HepG2 (cell line): ENCODE measurements around the gene MTHFSD. TPM values are rescaled to one million over a fixed set of nuclear protein-coding genes. Genes with fewer than 3 reads are reported as not detected.

ENCODE experiments used
- HDAC6 ChIP-seq: fragments of 200-600 bp; sonication (generic); IDR thresholded peaks from 2 replicates; pipeline ENCODE4 v1.7.0; 2017; ENCODE audit warnings: mild to moderate bottlenecking, antibody characterized with exemption, low read length, low read depth
- HOXA5 ChIP-seq: sonication (generic); formaldehyde crosslinking; IDR thresholded peaks from 2 replicates; pipeline ENCODE4 v1.4.0; 2020; ENCODE audit warnings: missing genetic modification reagents
- SALL2 ChIP-seq: sonication (generic); formaldehyde crosslinking; IDR thresholded peaks from 2 replicates; pipeline ENCODE4 v1.8.1; 2023; ENCODE audit warnings: mild to moderate bottlenecking, missing genetic modification reagents, inconsistent platforms
- SNAPC2 ChIP-seq: sonication (generic); formaldehyde crosslinking; IDR thresholded peaks from 2 replicates; pipeline ENCODE4 v1.8.1; 2022; ENCODE audit warnings: mild to moderate bottlenecking, missing genetic modification reagents
- SRF ChIP-seq: IDR thresholded peaks from 2 replicates; pipeline ENCODE4 v1.6.1; 2011; ENCODE audit warnings: mild to moderate bottlenecking, low read depth, low read length, moderate library complexity
- ZNF382 ChIP-seq: sonication (generic); formaldehyde crosslinking; IDR thresholded peaks from 2 replicates; pipeline ENCODE4 v1.5.0; 2020; ENCODE audit warnings: missing genetic modification reagents, mild to moderate bottlenecking, borderline replicate concordance
- ZNF589 ChIP-seq: sonication (generic); formaldehyde crosslinking; conservative IDR thresholded peaks from 2 replicates; pipeline ENCODE4 v1.8.0; 2022; ENCODE audit warnings: mild to moderate bottlenecking, moderate library complexity, missing genetic modification reagents
- ZSCAN20 ChIP-seq: sonication (generic); formaldehyde crosslinking; IDR thresholded peaks from 2 replicates; pipeline ENCODE4 v1.4.0; 2020; ENCODE audit warnings: missing genetic modification reagents, mild to moderate bottlenecking, borderline replicate concordance
- polyA plus RNA-seq, 8 experiments: library from polyadenylated mRNA; depleted of rRNA in 3 of 8; stranded (reverse) in 7 of 8; unstranded in 1 of 8; fragments of >200 nt; fragmentation: Illumina TruSeq in 4 of 8; extraction: Trizol in 4 of 8; gene quantifications; 2 replicates each; pipeline versions ENCODE4 v1.2.1 to v1.2.3, GENCODE V29; 2011 to 2016; ENCODE audit warnings: low read depth in 4 of 8, missing spikeins in 1 of 8, mixed read lengths in 1 of 8; ENCODE audit not compliant: insufficient read depth in 1 of 8
- total RNA-seq, 5 experiments: library from RNA; depleted of rRNA; stranded (reverse); fragments of >200 nt; fragmentation: Illumina TruSeq; extraction: Trizol; gene quantifications; 2 replicates each; pipeline ENCODE4 v1.2.3, GENCODE V29; 2016; ENCODE audit warnings: low read depth in 1 of 5
- TF ChIP-seq, protein P1 (sequence below): sonication (generic); formaldehyde crosslinking; IDR thresholded peaks from 2 replicates; pipeline ENCODE4 v1.5.0; 2020; ENCODE audit warnings: mild to moderate bottlenecking, missing genetic modification reagents, borderline replicate concordance
- TF ChIP-seq, protein P2 (sequence below), 2 experiments: sonication (generic) in 1 of 2; formaldehyde crosslinking in 1 of 2; IDR thresholded peaks; 2 replicates each; pipeline versions ENCODE4 v1.4.0 to v1.6.1; 2018 to 2020; ENCODE audit warnings: missing genetic modification reagents in 2 of 2, borderline replicate concordance in 1 of 2, low read depth in 1 of 2, mild to moderate bottlenecking in 1 of 2, missing biosample characterization in 1 of 2
- TF ChIP-seq, protein P3 (sequence below): sonication (generic); formaldehyde crosslinking; IDR thresholded peaks from 2 replicates; pipeline ENCODE4 v1.5.0; 2020; ENCODE audit warnings: missing genetic modification reagents

MTHFSD gene
- total and polyA plus RNA-seq, 2 of the 13 experiments (the other 11 are each of a cell fraction or from before 2014, with no cell fraction given): 14.2 to 16.3 TPM

DNA sequence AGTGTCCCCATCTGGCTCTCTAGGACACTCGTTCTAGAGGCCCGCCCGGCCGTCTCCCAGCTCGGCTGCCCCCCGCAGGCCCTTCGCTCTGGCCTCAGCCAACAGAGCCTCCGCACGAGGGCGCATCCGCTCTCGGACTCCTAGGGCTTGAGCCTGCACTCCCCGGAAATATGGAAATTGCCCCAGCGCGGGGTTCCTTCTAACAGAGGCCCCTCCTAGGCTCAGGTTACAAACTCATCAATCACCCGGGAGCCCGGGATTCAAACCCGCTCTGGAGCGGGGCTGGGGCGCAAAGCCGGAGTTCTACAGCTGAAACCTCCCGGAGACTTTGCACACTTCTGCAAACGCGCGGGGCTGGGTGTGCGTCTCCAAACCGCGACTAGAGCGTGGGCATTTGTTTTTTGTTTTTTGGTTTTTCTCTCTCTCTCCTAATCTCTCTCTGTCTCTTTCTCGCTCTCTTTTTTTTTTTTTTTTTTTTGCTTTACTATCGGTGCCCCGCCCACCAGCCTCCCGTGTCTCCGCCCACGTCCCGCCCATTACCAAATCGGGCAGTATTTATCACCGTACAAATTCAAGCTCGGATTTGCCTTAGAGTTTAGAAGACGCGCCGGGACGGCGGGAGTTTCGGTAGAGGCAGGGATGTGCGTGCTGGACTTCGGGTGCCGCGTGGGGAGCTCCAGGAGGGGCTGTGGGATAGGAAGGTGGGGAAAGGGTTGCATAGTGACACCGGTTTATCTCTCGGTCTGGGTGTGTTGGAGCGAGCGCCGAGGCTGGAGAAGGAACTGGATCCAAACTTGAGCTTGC is 20.9 kb upstream of the MTHFSD start (continued):
- TF ChIP-seq, protein P1, sequence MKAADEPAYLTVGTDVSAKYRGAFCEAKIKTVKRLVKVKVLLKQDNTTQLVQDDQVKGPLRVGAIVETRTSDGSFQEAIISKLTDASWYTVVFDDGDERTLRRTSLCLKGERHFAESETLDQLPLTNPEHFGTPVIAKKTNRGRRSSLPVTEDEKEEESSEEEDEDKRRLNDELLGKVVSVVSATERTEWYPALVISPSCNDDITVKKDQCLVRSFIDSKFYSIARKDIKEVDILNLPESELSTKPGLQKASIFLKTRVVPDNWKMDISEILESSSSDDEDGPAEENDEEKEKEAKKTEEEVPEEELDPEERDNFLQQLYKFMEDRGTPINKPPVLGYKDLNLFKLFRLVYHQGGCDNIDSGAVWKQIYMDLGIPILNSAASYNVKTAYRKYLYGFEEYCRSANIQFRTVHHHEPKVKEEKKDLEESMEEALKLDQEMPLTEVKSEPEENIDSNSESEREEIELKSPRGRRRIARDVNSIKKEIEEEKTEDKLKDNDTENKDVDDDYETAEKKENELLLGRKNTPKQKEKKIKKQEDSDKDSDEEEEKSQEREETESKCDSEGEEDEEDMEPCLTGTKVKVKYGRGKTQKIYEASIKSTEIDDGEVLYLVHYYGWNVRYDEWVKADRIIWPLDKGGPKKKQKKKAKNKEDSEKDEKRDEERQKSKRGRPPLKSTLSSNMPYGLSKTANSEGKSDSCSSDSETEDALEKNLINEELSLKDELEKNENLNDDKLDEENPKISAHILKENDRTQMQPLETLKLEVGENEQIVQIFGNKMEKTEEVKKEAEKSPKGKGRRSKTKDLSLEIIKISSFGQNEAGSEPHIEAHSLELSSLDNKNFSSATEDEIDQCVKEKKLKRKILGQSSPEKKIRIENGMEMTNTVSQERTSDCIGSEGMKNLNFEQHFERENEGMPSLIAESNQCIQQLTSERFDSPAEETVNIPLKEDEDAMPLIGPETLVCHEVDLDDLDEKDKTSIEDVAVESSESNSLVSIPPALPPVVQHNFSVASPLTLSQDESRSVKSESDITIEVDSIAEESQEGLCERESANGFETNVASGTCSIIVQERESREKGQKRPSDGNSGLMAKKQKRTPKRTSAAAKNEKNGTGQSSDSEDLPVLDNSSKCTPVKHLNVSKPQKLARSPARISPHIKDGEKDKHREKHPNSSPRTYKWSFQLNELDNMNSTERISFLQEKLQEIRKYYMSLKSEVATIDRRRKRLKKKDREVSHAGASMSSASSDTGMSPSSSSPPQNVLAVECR (CRISPR knock-in tag): no peak
- TF ChIP-seq ZNF382 (CRISPR knock-in tag) (no peak), HDAC6 (no peak), HOXA5 (CRISPR knock-in tag) (peak; percentile 82), SALL2 (0 out of 2 replicates have a peak, but pooled peaks have one; percentile 35), SNAPC2 (CRISPR knock-in tag) (peak; percentile 20; the same call in 1 of the 2 replicates), ZNF589 (no peak), SRF (peak; percentile 79), ZSCAN20 (CRISPR knock-in tag) (0 out of 2 replicates have a peak, but pooled peaks have one; percentile 21)
- TF ChIP-seq, protein P2, sequence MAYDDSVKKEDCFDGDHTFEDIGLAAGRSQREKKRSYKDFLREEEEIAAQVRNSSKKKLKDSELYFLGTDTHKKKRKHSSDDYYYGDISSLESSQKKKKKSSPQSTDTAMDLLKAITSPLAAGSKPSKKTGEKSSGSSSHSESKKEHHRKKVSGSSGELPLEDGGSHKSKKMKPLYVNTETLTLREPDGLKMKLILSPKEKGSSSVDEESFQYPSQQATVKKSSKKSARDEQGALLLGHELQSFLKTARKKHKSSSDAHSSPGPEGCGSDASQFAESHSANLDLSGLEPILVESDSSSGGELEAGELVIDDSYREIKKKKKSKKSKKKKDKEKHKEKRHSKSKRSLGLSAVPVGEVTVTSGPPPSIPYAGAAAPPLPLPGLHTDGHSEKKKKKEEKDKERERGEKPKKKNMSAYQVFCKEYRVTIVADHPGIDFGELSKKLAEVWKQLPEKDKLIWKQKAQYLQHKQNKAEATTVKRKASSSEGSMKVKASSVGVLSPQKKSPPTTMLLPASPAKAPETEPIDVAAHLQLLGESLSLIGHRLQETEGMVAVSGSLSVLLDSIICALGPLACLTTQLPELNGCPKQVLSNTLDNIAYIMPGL (CRISPR knock-in tag; IDR thresholded peaks at IDR 0.05; ENCODE audit: borderline replicate concordance in 1 of 2, low read depth in 1 of 2): 0 out of 4 replicates have a peak, but pooled peaks of 1 of the 2 experiments have one; percentile 33
- TF ChIP-seq, protein P3, sequence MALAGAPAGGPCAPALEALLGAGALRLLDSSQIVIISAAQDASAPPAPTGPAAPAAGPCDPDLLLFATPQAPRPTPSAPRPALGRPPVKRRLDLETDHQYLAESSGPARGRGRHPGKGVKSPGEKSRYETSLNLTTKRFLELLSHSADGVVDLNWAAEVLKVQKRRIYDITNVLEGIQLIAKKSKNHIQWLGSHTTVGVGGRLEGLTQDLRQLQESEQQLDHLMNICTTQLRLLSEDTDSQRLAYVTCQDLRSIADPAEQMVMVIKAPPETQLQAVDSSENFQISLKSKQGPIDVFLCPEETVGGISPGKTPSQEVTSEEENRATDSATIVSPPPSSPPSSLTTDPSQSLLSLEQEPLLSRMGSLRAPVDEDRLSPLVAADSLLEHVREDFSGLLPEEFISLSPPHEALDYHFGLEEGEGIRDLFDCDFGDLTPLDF (CRISPR knock-in tag): 0 out of 2 replicates have a peak, but pooled peaks have one; percentile 35
